Measurements from ENCODE around the gene NLK. TPM values are rescaled to one million over a fixed set of nuclear protein-coding genes. Genes with fewer than 3 reads are reported as not detected.

The NLK gene
- total and polyA plus RNA-seq, 2 of the 4 experiments (the other 2 are of a cell fraction): 15.3 to 23.3 TPM

- H3K56ac ChIP-seq (ENCODE audit: extremely low read depth, insufficient read depth, low read length): no peak overlapping the region
- H2BK5ac ChIP-seq (ENCODE audit: low read depth, low read length, poor library complexity, severe bottlenecking): no peak overlapping the region
- H2AK9ac ChIP-seq (replicated peaks; ENCODE audit: low read depth, low read length, poor library complexity): no peak overlapping the region
- H3K79me1 ChIP-seq (ENCODE audit: low read depth in 1 of 2, low read length in 2 of 2): peaks cover 11 to 30% of the 10 kb centered on the region in 2 experiments; a peak in 2 of 4 replicates
- ChIA-PET POLR2A (ENCODE audit: unreplicated experiment) (no interaction called here), CTCF (no interaction called here)
- peaks cover 5% of the 10 kb centered on the region; the same call in 1 of the 2 replicates for H4K20me1 ChIP-seq (ENCODE audit: insufficient read depth, low read length)
- H3K4ac ChIP-seq (ENCODE audit: low read depth, low read length): no peak overlapping the region
- no peak overlapping the region for H3K4me3 ChIP-seq (ENCODE audit: insufficient read depth, low read depth, low read length)
- H3K9me1 ChIP-seq (ENCODE audit: insufficient read depth, low read length): no peaks in the 10 kb centered on the region
- H3K9me3 ChIP-seq (ENCODE audit: control insufficient read depth, insufficient read depth, low read length): no peaks in the 10 kb centered on the region
- no peak overlapping the region for H3K18ac ChIP-seq (ENCODE audit: low read depth, low read length)
- no peak overlapping the region for H2BK20ac ChIP-seq (ENCODE audit: low read depth, low read length)
- dilution Hi-C loops (cut with HindIII; ENCODE audit: low sequenced_read_pairs, unreplicated experiment) (no loop called here), intact Hi-C loops (cut with micrococcal nuclease) (loop anchor here (2.0 to 5.0 kb wide), 3 partner anchors 15 to 55 kb away; no protein-coding TSS in a partner anchor), in situ Hi-C loops (cut with MboI; ENCODE audit: low sequenced_read_pairs) (no loop called here)
- no peak overlapping the region for H2BK120ac ChIP-seq (ENCODE audit: low read depth, low read length)
- H3K4me1 ChIP-seq (ENCODE audit: control insufficient read depth, insufficient read depth, low read length): 0 out of 2 replicates have a peak, but pooled peaks cover 2% of the 10 kb centered on the region
- DNase-seq (no peak), ATAC-seq (ENCODE audit: low read depth) (no peak)
- H3K27ac ChIP-seq (ENCODE audit: insufficient read depth, low read length): no peak overlapping the region
- no peak overlapping the region for H3K14ac ChIP-seq (replicated peaks; ENCODE audit: low read depth, low read length)
- no peak overlapping the region for H3K23ac ChIP-seq (ENCODE audit: low read depth, low read length)
- H2BK15ac ChIP-seq (ENCODE audit: low read depth, low read length): no peak overlapping the region
- H4K5ac ChIP-seq (ENCODE audit: low read depth, low read length): no peak overlapping the region
- H3K36me3 ChIP-seq (ENCODE audit: control insufficient read depth, insufficient read depth, low read length): no peaks in the 10 kb centered on the region
- H2AFZ ChIP-seq (replicated peaks; ENCODE audit: low read length, poor library complexity): no peak overlapping the region
- no peak overlapping the region for H3K9ac ChIP-seq (ENCODE audit: low read depth, low read length)
- no peak overlapping the region for H3K4me2 ChIP-seq (ENCODE audit: low read depth, low read length)
- no peak overlapping the region for H4K8ac ChIP-seq (ENCODE audit: low read depth in 2 of 2, low read length in 2 of 2)
- no peak overlapping the region for H4K91ac ChIP-seq (ENCODE audit: insufficient read depth, low read depth, low read length)
- TF ChIP-seq RFX5 (IDR thresholded peaks at IDR 0.05; ENCODE audit: low read depth, low read length) (no peak), FOS (IDR thresholded peaks at IDR 0.05; ENCODE audit: low read depth, low read length) (no peak), RAD21 (IDR thresholded peaks at IDR 0.05; ENCODE audit: low read length) (no peak), MAZ (IDR thresholded peaks at IDR 0.05; ENCODE audit: borderline replicate concordance, low read depth, low read length) (no peak), RCOR1 (IDR thresholded peaks at IDR 0.05; ENCODE audit: insufficient replicate concordance, low read length) (no peak), CEBPB (IDR thresholded peaks at IDR 0.05; ENCODE audit: low read depth, low read length) (no peak), POLR2A (IDR thresholded peaks at IDR 0.05; ENCODE audit: low read depth, low read length) (no peak), CHD1 (IDR thresholded peaks at IDR 0.05; ENCODE audit: low read depth, low read length) (no peak), NFE2L2 (IDR thresholded peaks at IDR 0.05; ENCODE audit: low read depth, low read length) (no peak), USF2 (IDR thresholded peaks at IDR 0.05; ENCODE audit: low read depth, low read length) (no peak), BHLHE40 (IDR thresholded peaks at IDR 0.05; ENCODE audit: low read depth, low read length) (no peak), SMC3 (IDR thresholded peaks at IDR 0.05; ENCODE audit: low read depth, low read length) (no peak), MAFK (IDR thresholded peaks at IDR 0.05; ENCODE audit: low read depth, low read length) (no peak), MXI1 (IDR thresholded peaks at IDR 0.05; ENCODE audit: borderline replicate concordance, low read depth, low read length) (no peak)
- TF ChIP-seq, protein P1, sequence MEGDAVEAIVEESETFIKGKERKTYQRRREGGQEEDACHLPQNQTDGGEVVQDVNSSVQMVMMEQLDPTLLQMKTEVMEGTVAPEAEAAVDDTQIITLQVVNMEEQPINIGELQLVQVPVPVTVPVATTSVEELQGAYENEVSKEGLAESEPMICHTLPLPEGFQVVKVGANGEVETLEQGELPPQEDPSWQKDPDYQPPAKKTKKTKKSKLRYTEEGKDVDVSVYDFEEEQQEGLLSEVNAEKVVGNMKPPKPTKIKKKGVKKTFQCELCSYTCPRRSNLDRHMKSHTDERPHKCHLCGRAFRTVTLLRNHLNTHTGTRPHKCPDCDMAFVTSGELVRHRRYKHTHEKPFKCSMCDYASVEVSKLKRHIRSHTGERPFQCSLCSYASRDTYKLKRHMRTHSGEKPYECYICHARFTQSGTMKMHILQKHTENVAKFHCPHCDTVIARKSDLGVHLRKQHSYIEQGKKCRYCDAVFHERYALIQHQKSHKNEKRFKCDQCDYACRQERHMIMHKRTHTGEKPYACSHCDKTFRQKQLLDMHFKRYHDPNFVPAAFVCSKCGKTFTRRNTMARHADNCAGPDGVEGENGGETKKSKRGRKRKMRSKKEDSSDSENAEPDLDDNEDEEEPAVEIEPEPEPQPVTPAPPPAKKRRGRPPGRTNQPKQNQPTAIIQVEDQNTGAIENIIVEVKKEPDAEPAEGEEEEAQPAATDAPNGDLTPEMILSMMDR (conservative IDR thresholded peaks at IDR 0.05; ENCODE audit: low read depth, low read length): no peak
- TF ChIP-seq, protein P2, sequence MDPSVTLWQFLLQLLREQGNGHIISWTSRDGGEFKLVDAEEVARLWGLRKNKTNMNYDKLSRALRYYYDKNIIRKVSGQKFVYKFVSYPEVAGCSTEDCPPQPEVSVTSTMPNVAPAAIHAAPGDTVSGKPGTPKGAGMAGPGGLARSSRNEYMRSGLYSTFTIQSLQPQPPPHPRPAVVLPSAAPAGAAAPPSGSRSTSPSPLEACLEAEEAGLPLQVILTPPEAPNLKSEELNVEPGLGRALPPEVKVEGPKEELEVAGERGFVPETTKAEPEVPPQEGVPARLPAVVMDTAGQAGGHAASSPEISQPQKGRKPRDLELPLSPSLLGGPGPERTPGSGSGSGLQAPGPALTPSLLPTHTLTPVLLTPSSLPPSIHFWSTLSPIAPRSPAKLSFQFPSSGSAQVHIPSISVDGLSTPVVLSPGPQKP (IDR thresholded peaks at IDR 0.05; ENCODE audit: borderline replicate concordance, low read depth, low read length): no peak
- no peaks in the 10 kb centered on the region for H3K27me3 ChIP-seq (ENCODE audit: control insufficient read depth, insufficient read depth, low read length)
- no peak overlapping the region for H2AK5ac ChIP-seq (ENCODE audit: low read depth, low read length)
- BruUV-seq (replicated peaks): no TSS peak
Observed at GRCh38 chr17:28101919-28102318, 59.4 kb downstream of the NLK start.

Measured in IMR-90 (cell line).